HepG2 (cell line): ENCODE measurements around the gene TACC2. TPM values are rescaled to one million over a fixed set of nuclear protein-coding genes. Genes with fewer than 3 reads are reported as not detected.

Experiments
- BHLHE40 ChIP-seq: IDR thresholded peaks from 2 replicates; pipeline ENCODE4 v1.6.1; 2011; ENCODE audit warnings: low read length, improper control_type of control experiment
- CEBPZ ChIP-seq: IDR thresholded peaks from 2 replicates; pipeline ENCODE4 v1.6.1; 2012; ENCODE audit warnings: low read length, improper control_type of control experiment
- DBP ChIP-seq: sonication (generic); formaldehyde crosslinking; IDR thresholded peaks from 2 replicates; pipeline ENCODE4 v1.4.0; 2020; ENCODE audit warnings: missing genetic modification reagents; ENCODE audit errors: not compliant biosample characterization
- ERF ChIP-seq: IDR thresholded peaks from 2 replicates; pipeline ENCODE4 v1.6.1; 2018; ENCODE audit warnings: missing biosample characterization, missing genetic modification reagents
- NFE2L2 ChIP-seq: fragments of 150-350 bp; IDR thresholded peaks from 2 replicates; pipeline ENCODE4 v1.6.1; 2014; ENCODE audit warnings: low read length
- PAF1 ChIP-seq: IDR thresholded peaks from 2 replicates; pipeline ENCODE4 v1.6.1; 2016; ENCODE audit warnings: missing genetic modification reagents, missing compliant biosample characterization
- PREB ChIP-seq: sonication (generic); formaldehyde crosslinking; IDR thresholded peaks from 2 replicates; pipeline ENCODE4 v1.4.0; 2020; ENCODE audit warnings: missing genetic modification reagents
- RBM22 ChIP-seq: fragments of 200-400 bp; formaldehyde crosslinking; optimal IDR thresholded peaks from 2 replicates; pipeline ENCODE3; 2017; ENCODE audit warnings: mild to moderate bottlenecking, low read length, moderate library complexity
- SAFB2 ChIP-seq: sonication (generic); formaldehyde crosslinking; IDR thresholded peaks from 2 replicates; pipeline ENCODE4 v1.5.1; 2020; ENCODE audit warnings: missing genetic modification reagents, low read depth, mild to moderate bottlenecking, borderline replicate concordance
- SP4 ChIP-seq: sonication (generic); formaldehyde crosslinking; IDR thresholded peaks from 2 replicates; pipeline ENCODE4 v1.8.1; 2023; ENCODE audit warnings: mild to moderate bottlenecking, missing genetic modification reagents
- TFE3 ChIP-seq: IDR thresholded peaks from 2 replicates; pipeline ENCODE4 v1.6.1; 2016
- ZBTB46 ChIP-seq: sonication (generic); formaldehyde crosslinking; IDR thresholded peaks from 2 replicates; pipeline ENCODE4 v1.4.0; 2020; ENCODE audit warnings: mild to moderate bottlenecking, missing genetic modification reagents, borderline replicate concordance
- ZFP91 ChIP-seq: sonication (generic); formaldehyde crosslinking; IDR thresholded peaks from 2 replicates; pipeline ENCODE4 v1.9.0; 2022; ENCODE audit warnings: missing genetic modification reagents, mild to moderate bottlenecking, borderline replicate concordance
- ZMAT5 ChIP-seq: sonication (generic); formaldehyde crosslinking; IDR thresholded peaks from 2 replicates; pipeline ENCODE4 v1.5.0; 2020; ENCODE audit warnings: mild to moderate bottlenecking, low read depth, missing genetic modification reagents, borderline replicate concordance
- ZNF224 ChIP-seq: sonication (generic); formaldehyde crosslinking; IDR thresholded peaks from 2 replicates; pipeline ENCODE4 v1.5.0; 2020; ENCODE audit warnings: mild to moderate bottlenecking, missing genetic modification reagents
- ZNF776 ChIP-seq: sonication (generic); formaldehyde crosslinking; IDR thresholded peaks from 2 replicates; pipeline ENCODE4 v1.4.0; 2020; ENCODE audit warnings: mild to moderate bottlenecking, missing genetic modification reagents
- ZNF878 ChIP-seq: sonication (generic); formaldehyde crosslinking; IDR thresholded peaks from 2 replicates; pipeline ENCODE4 v1.8.1; 2023; ENCODE audit warnings: mild to moderate bottlenecking, missing genetic modification reagents, moderate library complexity
- ZSCAN30 ChIP-seq: sonication (generic); formaldehyde crosslinking; IDR thresholded peaks from 2 replicates; pipeline ENCODE4 v1.5.0; 2020; ENCODE audit warnings: mild to moderate bottlenecking, missing genetic modification reagents
- ZZZ3 ChIP-seq: sonication (generic); formaldehyde crosslinking; IDR thresholded peaks from 2 replicates; pipeline ENCODE4 v1.4.0; 2020; ENCODE audit warnings: missing genetic modification reagents, mild to moderate bottlenecking, borderline replicate concordance
- polyA plus RNA-seq, 8 experiments: library from polyadenylated mRNA; depleted of rRNA in 3 of 8; stranded (reverse) in 7 of 8; unstranded in 1 of 8; fragments of >200 nt; fragmentation: Illumina TruSeq in 4 of 8; extraction: Trizol in 4 of 8; gene quantifications; 2 replicates each; pipeline versions ENCODE4 v1.2.1 to v1.2.3, GENCODE V29; 2011 to 2016; ENCODE audit warnings: low read depth in 4 of 8, missing spikeins in 1 of 8, mixed read lengths in 1 of 8; ENCODE audit not compliant: insufficient read depth in 1 of 8
- total RNA-seq, 5 experiments: library from RNA; depleted of rRNA; stranded (reverse); fragments of >200 nt; fragmentation: Illumina TruSeq; extraction: Trizol; gene quantifications; 2 replicates each; pipeline ENCODE4 v1.2.3, GENCODE V29; 2016; ENCODE audit warnings: low read depth in 1 of 5

The TACC2 gene
- total and polyA plus RNA-seq, 2 of the 13 experiments (the other 11 are each of a cell fraction or from before 2014, with no cell fraction given) = 11.8 to 16.0 TPM

GRCh38 chr10:122056431-122057094 lies 67.6 kb downstream of the TACC2 start (continued):
- TF ChIP-seq DBP (CRISPR knock-in tag) (no peak), NFE2L2 (no peak), ZMAT5 (no peak), SP4 (CRISPR knock-in tag) (no peak), SAFB2 (CRISPR knock-in tag) (no peak), ZNF878 (CRISPR knock-in tag) (no peak), ZZZ3 (CRISPR knock-in tag) (no peak), ZNF224 (CRISPR knock-in tag) (no peak), CEBPZ (no peak), BHLHE40 (peak; percentile 34; the same call in 1 of the 2 replicates), PREB (no peak), ZSCAN30 (CRISPR knock-in tag) (no peak), TFE3 (CRISPR knock-in tag) (peak; percentile 77), PAF1 (CRISPR knock-in tag) (no peak), ZBTB46 (CRISPR knock-in tag) (no peak), ERF (CRISPR knock-in tag) (no peak), ZNF776 (no peak), RBM22 (no peak), ZFP91 (CRISPR knock-in tag) (no peak; the same call in 1 of the 2 replicates)
